Ishikawa (cell line): ENCODE data around the gene BCL3.

Experiments
- CREB1 ChIP-seq: IDR thresholded peaks from 2 replicates; pipeline ENCODE4 v1.6.1; 2012; ENCODE audit warnings: low read depth
- EP300 ChIP-seq: IDR thresholded peaks from 2 replicates; pipeline ENCODE4 v1.6.1; 2012; ENCODE audit warnings: borderline replicate concordance
- RAD21 ChIP-seq: IDR thresholded peaks from 2 replicates; pipeline ENCODE4 v1.6.1; 2012; ENCODE audit warnings: low read depth
- TF ChIP-seq, protein P1 (sequence below): IDR thresholded peaks from 2 replicates; pipeline ENCODE4 v1.6.1; 2012

DNA sequence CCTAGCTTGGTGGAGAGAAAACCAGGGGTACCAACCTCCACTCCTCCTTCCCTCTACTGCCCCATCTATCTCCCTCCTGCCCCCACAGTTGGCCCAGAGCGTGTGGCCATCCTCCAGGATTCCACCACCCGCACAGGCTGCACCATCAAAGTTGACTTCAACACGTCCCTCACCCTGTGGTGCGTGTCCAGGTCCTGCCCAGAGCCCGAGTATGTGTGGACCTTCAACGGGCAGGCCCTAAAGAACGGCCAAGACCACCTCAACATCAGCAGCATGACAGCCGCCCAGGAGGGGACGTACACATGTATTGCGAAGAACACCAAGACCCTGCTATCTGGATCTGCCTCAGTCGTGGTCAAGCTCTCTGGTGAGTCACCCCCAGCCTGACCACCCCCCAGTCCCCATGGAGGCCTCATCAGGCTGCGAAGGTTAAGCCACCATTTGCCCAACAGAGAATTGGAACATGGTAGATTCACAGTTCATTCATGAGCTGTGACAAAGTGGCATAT is 43.0 kb upstream of the BCL3 start:
- TF ChIP-seq EP300 (no peak), RAD21 (no peak), CREB1 (no peak)
- TF ChIP-seq, protein P1, sequence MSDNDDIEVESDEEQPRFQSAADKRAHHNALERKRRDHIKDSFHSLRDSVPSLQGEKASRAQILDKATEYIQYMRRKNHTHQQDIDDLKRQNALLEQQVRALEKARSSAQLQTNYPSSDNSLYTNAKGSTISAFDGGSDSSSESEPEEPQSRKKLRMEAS, result no peak
